UCSD-AML1 (cell line): Measurements from ENCODE around the gene SLX4IP.
"Not testable (repeated sequence)": the region's sequence is repeated elsewhere in the genome, so short reads cannot be mapped to it uniquely, and the experiment has no call there.

Experiments
- DNase-seq: peaks from one replicate; lab custom pipeline; 2025; ENCODE audit not compliant: unreplicated experiment; lab: John Stamatoyannopoulos, UW

The SLX4IP gene

GRCh38 chr20:10434832-10435812 is at the start of gene SLX4IP:
Gene SLX4IP, plus strand, starts transcription at chr20:10435305. Its CDS starts 22,900 bp downstream, at chr20:10458205.
- peak; percentile 93 for DNase-seq

- DNase-seq, result no peak
Measured at GRCh38 chr20:10385850-10386544, 49.1 kb upstream of the SLX4IP start.

DNA sequence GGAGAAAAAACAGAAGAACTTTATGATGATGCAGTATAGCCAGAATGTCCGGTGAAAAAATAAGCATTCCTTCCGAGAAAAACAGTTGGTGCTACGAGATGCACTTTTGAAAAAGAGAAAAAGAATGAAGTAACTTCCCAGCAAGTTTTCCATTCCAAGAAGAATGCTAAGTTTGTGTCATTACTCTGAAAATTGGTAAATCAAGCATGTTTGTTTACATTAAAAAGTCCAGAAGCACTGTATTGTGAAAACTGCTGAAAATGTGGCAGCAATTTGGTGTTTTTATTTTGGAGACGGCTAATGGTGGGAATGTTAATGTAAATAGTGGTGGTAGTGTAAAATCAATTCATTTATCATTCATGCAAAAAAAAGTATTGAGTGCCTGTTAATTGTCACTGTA is 47.4 kb upstream of the SLX4IP start:
- no peak for DNase-seq

- DNase-seq, result no peak
Measured at GRCh38 chr20:10388597-10388996, 46.5 kb upstream of the SLX4IP start.

DNA sequence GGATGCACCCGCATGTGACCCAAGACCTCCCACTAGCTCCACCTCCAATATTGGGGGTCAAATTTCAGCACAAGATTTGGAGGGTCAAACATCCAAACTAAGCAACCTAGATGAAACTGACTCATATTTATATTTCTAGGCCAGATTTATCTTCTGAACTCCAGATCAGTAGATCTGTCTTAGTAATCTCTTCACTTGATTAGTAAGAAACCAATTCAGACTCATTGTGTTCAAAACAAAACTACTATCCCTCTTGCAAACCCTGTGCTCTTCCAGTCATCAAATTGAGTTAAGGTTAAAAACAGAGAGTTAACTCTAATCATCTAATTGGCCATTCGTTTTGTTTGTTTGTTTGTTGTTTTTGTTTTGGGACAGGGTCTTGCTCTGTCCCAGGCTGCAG is 44.4 kb upstream of the SLX4IP start:
- DNase-seq, result no peak

DNA sequence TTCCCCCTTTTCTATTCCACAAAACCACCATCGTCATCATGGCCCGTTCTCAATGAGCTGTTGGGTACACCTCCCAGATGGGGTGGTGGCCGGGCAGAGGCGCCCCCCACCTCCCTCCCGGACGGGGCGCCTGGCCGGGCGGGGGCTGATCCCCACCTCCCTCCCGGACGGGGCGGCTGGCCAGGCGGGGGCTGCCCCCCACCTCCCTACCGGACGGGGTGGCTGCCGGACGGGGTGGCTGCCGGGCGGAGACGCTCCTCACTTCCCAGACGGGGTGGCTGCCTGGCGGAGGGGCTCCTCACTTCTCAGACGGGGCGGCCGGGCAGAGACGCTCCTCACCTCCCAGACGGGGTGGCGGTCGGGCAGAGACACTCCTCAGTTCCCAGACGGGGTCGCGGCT is 40.4 kb upstream of the SLX4IP start:
- DNase-seq, result not testable (repeated sequence)

- no peak for DNase-seq
Measured at GRCh38 chr20:10398834-10399369, 36.2 kb upstream of the SLX4IP start.

GRCh38 chr20:10402938-10403608 is 32.0 kb upstream of the SLX4IP start:
- no peak for DNase-seq

DNA sequence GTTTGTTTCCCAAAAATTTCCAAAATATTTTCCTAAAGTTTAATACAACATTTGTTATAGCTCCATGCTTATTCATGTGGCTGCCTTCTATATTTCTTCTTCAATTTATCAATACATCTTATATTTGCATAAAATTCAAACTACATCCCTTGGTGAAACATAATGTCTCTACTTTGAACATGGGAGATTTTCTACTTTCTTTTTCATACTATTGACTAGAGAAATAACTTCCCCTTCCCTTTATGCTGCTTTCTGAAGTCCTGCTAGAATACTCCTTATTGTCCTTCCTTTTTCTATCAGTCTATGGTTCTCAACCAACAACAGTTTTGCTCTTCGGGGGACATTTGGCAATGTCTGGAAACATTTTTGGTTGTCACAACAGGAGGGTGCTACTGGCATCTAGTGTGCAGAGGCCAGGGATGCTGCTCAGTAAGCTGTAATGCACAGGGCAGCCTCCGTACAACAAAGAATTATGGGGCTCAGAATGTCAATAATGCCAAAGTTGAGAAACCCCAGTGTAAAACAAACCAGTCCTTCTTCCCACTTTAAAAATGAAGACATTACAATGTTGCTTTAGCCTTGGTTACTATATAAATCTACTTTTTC is 31.0 kb upstream of the SLX4IP start:
- no peak for DNase-seq

DNA sequence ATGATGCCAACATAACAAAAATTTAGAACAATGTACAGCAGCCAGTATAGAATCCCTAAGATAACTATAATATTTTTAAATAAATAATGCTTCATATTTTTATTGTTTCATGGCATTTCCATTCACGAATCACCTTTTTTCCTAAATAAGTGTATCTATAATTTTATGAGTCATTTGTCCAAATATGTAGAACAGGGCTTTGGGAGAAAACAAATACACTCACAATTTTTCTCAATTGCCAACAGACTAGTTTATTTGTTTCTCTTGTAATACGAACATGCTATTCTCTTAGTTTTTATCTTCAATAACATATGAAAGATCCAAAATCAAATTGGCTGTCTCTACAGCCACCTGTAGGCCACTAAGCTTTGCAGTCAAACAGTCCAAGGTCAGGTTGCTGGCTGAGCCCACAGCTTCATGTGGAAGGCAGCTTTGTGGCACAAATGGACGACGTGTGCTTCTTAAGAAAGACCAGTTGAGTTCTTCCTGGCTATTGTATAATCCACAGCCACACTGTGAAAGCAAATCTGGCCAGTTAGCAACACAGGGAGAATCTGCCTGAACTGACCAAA is 30.1 kb upstream of the SLX4IP start:
- no peak for DNase-seq

DNA sequence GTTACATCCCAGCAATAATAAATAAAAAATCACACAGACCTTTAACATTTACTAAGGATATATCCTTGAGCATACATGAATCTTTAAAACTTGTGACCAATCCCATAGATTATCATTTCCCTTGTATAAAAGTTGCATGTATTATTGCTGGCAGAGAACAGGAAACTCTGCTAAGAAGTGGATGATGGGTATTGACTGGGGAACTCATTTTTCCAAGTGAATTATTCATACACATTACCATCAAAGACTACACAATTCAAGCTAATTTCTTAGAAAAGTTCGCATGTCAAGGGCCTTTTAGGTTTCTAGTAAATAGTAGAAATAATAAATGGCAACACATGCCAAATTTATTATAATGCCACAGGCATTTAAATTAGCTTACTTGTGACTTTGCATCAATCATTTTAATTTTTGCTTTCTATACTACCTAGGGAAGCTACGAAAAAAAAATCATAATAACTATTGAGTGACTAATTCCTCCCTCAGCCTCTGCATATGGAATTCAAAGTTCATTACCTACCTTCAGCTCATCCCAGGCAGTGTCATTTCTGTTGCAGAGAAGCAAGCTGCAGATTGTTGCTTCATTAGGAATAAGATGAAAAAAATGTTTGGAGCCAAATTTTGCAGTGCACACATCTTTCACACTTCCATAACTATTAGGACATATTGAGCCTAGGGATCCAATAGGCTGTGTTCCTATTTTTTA is 26.8 kb upstream of the SLX4IP start:
- DNase-seq, result no peak

DNA sequence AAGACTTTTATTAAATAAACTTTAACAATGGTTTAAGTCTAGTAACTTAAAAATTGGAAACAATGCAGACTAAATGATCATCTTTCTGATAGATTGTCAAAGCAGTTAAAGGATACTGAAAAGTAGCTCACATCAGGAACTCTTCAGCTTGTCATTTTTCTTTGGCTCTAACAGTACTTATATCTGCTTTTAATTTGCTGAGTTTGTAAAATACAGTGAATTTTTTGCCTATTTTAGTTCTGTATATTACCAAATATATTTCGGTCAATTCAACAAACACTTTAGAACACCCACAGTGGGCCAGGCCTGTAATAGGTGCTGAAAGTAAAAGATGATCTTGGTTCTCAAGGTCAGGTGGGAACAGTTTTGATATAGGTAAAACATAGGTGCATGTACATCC is 23.4 kb upstream of the SLX4IP start:
- no peak for DNase-seq

- no peak for DNase-seq
Measured at GRCh38 chr20:10412591-10413408, 22.3 kb upstream of the SLX4IP start.

DNA sequence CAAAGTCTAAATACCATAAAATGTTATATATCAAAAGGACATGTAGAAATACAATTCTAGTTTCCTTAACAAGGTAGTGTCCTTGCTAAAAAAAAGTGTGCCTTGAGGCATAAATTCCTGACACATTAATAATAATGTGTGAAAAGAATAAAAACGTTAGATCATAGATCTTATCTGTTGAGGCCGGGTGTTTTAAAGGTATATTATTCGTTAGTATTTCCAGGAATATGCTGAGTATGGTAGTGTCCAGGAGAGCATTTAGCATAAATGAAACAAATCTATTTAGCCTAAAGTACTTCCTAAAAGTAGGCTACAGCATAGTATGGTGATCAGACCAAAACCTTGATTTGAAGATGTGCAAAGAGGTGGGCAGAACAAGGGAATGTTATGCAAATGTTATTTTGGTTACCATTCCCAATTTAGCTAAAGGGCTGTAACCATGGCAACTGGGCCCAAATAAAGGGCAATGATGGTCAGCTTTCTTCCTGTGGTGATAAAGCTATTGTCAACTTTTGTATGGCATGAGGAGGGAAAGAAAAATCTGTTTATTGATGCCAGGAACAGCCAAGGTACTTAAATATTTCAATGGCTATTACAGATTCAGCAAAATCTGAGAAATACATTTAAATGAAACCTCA is 20.0 kb upstream of the SLX4IP start:
- no peak for DNase-seq

GRCh38 chr20:10417218-10417617 is 17.9 kb upstream of the SLX4IP start:
- not testable (repeated sequence) for DNase-seq

DNA sequence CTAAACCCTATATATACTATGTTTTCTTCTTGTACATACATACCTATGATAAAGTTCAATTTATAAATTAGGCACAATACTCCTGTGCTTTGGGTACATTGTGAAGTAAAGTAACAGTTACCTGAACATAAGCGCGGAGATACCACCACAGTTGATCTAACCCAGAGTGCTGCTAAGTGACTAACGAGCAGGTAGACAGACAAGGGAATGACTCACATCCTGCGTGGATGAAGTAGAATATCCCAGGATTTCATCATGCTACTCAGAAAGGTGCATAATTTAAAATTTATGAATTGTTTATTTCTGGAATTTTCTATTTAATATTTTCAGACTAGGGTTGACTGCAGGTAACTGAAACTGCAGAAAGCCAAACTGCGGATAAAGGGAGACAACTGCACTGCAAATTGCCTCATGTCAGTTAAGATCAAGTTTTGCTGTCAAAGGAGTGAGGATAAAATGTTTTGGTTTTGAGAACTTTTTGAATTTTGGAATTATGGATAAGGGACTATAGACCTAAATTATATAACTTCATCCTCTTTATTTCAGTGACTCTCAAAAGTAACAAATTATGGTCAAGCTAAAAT is 15.5 kb upstream of the SLX4IP start:
- DNase-seq, result no peak

DNA sequence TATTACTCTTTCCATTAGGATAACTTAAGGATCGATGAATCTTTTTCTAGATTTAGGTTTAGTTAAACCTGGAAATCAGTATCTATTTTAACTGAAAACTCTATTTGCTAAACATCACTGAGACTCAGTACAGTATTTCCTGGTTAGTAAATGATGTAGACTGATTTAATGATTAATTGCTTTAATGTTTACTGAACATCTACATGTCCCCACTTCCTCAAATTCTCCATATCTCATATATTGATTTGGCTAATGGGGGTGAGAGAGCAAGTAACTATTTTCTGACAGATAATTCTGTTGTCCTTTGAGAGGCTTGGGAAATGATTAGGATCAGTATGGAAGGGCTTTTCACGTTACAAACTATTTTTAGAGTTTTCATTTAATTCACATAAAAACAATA is 11.4 kb upstream of the SLX4IP start:
- DNase-seq, result no peak

GRCh38 chr20:10427060-10427692 is 7.9 kb upstream of the SLX4IP start:
- DNase-seq, result peak; percentile 20
